Stimulated activated naive CD8-positive, alpha-beta T cell treated with anti-CD3 and anti-CD28 coated beads, Interleukin-15, Interleukin-2, amounts not matched to agents 100 ng/mL and 50 ng/mL, for 24 hours (primary cell): Measurements from ENCODE around the gene RASGRP4.

Experiments
- H3K27ac Mint-ChIP-seq: one replicate; pipeline ENCODE4 v1.8.0; 2021; ENCODE audit warnings: mild to moderate bottlenecking, mixed read lengths
- H3K27me3 Mint-ChIP-seq: one replicate; pipeline ENCODE4 v1.8.0; 2021; ENCODE audit warnings: mixed read lengths
- H3K36me3 Mint-ChIP-seq: one replicate; pipeline ENCODE4 v1.8.0; 2021; ENCODE audit warnings: low read depth, mixed read lengths
- H3K4me1 Mint-ChIP-seq: one replicate; pipeline ENCODE4 v1.8.0; 2021; ENCODE audit warnings: low read depth, mixed read lengths
- H3K4me3 Mint-ChIP-seq: one replicate; pipeline ENCODE4 v1.8.0; 2021; ENCODE audit warnings: mild to moderate bottlenecking, mixed read lengths
- H3K9me3 Mint-ChIP-seq: one replicate; pipeline ENCODE4 v1.8.0; 2021; ENCODE audit warnings: mixed read lengths

RASGRP4 gene

DNA sequence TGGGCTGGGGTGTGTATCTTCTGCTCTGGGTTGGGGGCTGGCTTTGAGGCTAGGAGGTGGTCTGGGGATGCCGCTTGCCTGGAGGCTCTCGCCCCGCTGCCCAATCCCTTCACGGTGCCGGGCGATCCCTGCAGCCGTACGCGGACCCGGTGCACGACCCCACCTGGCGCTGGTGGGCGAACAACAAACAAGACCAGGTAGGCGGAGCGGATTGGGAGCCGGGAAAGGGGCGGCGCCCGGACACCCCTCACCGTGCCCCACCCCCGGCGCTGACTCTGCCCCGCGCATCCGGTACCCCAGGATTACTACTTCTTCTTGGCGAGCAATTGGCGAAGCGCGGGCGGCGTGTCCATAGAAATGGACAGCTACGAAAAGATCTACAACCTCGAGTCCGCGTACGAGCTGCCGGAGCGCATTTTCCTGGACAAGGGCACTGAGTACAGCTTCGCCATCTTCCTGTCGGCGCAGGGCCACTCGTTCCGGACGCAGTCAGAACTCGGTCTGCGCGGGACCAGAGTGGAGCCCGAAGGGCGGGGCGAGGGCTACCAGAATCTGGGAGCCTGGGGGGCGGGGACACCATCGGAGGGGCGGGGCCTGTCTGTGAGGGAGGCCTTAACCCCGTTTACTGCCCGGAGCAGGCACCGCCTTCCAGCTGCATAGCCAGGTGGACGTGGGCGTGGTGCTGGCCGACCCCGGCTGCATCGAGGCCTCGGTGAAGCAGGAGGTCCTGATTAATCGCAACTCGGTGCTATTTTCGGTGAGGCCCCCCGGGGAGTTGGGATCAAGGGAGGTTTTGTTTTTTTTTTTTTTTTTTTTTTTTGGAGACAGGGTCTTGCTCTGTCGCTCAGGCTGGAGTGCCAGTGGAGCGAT, 63.7 kb downstream of the RASGRP4 start:
- peak overlapping the region; percentile 82 for H3K4me3 Mint-ChIP-seq
- H3K27me3 Mint-ChIP-seq: peaks cover 25% of the 10 kb centered on the region
- peaks cover 18% of the 10 kb centered on the region for H3K4me1 Mint-ChIP-seq
- H3K36me3 Mint-ChIP-seq: no peaks in the 10 kb centered on the region
- no peaks in the 10 kb centered on the region for H3K9me3 Mint-ChIP-seq
- H3K27ac Mint-ChIP-seq: no peak overlapping the region

DNA sequence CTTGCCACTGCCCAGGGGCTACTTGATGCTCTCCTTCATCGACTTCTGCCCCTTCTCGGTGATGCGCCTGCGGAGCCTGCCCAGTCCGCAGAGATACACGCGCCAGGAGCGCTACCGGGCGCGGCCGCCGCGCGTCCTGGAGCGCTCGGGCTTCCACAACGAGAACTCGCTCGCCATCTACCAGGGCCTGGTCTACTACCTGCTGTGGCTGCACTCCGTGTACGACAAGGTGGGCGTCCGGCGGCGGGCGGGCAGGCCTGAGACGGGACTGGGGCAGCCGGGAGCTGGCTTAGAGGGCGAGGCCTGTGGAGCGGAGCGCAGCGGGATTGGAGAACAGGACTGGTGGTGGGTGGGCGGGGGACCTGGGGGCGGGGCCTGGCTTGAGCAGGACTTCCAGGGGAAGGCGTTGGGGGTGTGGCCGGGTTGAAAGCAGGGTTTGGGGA, 64.4 kb downstream of the RASGRP4 start:
- no peaks in the 10 kb centered on the region for H3K36me3 Mint-ChIP-seq
- H3K4me3 Mint-ChIP-seq: peak overlapping the region; percentile 82
- H3K4me1 Mint-ChIP-seq: peaks cover 18% of the 10 kb centered on the region
- peaks cover 25% of the 10 kb centered on the region for H3K27me3 Mint-ChIP-seq
- H3K9me3 Mint-ChIP-seq: no peaks in the 10 kb centered on the region
- no peak overlapping the region for H3K27ac Mint-ChIP-seq

DNA sequence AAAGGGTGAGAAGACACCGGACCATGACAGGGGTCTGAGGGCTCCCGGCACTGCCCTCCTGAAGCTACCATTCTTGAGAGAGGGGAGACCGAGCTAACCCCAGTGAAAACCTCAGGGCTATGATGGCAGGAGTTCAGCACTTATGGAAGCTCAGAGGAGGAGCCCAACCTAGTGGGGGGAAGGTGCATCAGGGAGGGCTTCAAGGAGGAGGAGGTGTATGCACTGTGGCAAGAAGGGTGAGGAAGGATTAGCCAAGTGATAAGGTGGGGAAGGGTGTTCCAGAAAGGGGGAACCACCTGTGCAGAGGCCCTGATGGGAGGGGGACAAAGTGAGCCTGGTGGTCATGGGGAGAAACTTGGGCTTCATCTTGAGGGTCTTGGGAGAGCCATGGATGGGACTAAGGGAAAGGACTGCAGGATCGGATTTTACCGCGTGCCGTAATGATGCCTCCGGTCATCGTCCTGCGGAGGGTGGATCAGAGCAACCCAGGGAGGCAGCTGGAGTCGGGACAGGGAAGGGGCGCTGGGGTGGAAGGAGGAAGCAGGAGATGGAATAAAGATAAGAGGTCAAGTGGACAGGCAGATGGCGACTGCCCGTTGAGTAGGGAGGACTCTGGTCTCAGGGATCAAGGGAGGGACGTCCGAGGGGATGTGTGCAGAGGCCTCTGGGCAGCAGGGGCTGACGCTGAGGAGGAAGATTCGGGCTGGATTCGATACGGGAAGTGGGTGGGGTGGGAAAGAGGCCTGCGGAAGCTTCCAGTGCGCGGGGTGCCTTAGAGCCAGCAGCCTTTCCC, 65.0 kb downstream of the RASGRP4 start:
- peaks cover 18% of the 10 kb centered on the region for H3K4me1 Mint-ChIP-seq
- H3K4me3 Mint-ChIP-seq: peak overlapping the region; percentile 82
- H3K9me3 Mint-ChIP-seq: no peaks in the 10 kb centered on the region
- no peaks in the 10 kb centered on the region for H3K36me3 Mint-ChIP-seq
- H3K27ac Mint-ChIP-seq: no peak overlapping the region
- H3K27me3 Mint-ChIP-seq: peaks cover 24% of the 10 kb centered on the region

DNA sequence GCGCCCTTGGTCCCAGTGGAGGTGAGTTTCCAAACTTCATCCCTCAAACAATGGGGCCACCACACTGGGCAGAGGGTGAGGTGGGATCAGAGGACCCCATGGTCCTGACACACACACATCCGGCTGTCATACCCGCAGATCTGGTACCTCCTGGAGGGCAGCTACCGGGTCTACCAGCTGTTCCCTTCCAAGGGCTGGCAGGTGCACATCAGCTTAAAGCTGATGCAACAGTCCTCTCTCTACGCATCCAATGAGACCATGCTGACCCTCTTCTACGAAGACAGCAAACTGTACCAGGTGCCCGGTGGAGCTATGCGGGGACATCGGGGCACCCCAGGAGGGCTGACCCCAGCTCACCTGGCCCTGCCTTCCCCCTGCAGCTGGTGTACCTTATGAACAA, 65.7 kb downstream of the RASGRP4 start:
- no peak overlapping the region for H3K4me3 Mint-ChIP-seq
- peaks cover 24% of the 10 kb centered on the region for H3K27me3 Mint-ChIP-seq
- H3K27ac Mint-ChIP-seq: no peak overlapping the region
- H3K36me3 Mint-ChIP-seq: no peaks in the 10 kb centered on the region
- H3K9me3 Mint-ChIP-seq: no peaks in the 10 kb centered on the region
- H3K4me1 Mint-ChIP-seq: peaks cover 18% of the 10 kb centered on the region

DNA sequence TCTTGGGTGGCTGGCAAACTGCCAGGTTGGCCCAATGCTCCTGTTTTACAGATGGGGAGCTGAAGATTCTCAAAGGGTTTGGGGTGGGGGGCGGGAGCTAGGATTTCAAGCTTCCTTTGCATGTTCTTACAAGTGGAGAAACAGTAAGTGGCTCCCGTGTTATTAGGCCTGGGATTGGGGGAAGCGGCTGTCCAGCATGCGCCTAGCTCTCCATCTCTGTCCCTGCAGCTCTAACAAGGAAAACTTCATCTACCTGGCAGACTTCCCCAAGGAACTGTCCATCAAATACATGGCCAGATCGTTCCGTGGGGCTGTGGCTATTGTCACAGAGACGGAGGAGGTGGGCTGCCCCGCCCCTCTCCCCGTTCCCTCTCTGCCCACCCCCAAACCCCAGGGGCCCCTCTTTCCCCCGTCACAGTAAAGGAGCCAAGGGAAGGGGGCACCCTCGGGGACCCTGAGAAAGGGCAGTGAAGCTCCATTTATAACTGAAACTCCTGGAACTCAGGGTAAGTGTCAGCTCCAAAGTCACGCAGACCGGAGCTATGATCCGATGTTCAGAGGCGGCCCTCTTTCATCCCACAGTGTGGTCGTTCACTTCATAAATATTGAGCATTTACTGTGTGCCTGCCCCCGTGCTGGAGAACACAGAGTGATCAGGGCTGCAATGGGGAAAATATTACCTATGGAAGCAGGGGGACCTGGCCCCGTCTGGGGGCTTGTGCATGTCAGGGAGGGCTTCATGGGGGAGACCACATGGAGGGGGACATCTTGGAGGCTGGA, 66.6 kb downstream of the RASGRP4 start:
- no peaks in the 10 kb centered on the region for H3K36me3 Mint-ChIP-seq
- no peak overlapping the region for H3K4me3 Mint-ChIP-seq
- peaks cover 18% of the 10 kb centered on the region for H3K4me1 Mint-ChIP-seq

More for the DNA sequence above, 66.6 kb downstream of the RASGRP4 start:
- H3K9me3 Mint-ChIP-seq: no peaks in the 10 kb centered on the region
- H3K27me3 Mint-ChIP-seq: peaks cover 24% of the 10 kb centered on the region
- no peak overlapping the region for H3K27ac Mint-ChIP-seq
